NCI-H2107 (cell line): Measurements from ENCODE around the gene TOPAZ1.

Source experiments
- DNase-seq: peaks from one replicate; lab custom pipeline; 2025; lab: John Stamatoyannopoulos, UW

Gene TOPAZ1

GRCh38 chr3:44248152-44248551 lies 6.5 kb downstream of the TOPAZ1 start:
- no peak for DNase-seq

DNA sequence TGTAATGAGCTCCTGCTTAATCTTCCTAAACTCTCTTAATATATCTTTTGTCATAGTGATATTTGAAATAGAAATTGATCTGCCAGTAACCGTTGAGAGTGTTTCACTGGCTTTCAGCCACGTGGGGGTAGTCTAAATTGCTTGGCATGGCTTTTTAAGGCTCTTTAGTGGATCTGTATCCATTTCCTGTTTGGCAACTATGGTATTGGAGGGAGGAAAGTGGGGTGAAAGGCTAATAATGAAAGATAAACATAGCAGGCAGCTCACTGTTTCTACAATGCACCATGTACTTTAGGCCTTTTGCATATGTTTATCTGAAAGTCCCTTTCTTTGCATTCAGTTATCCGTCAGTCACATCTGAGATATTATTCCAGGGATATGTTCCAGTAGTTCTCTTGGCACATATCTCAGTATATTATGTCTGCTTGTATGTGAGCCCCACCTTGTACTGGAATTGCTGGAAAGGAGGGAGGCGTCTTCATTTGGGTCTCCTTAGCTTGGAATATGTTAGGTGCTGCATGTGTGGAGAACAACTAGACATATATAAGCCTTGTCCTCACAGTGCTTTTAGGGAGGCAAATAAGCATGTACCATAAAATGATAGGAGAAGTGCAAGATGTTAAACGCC lies 10.8 kb downstream of the TOPAZ1 start:
- DNase-seq: no peak

GRCh38 chr3:44259404-44259803 lies 17.7 kb downstream of the TOPAZ1 start:
- no peak for DNase-seq

GRCh38 chr3:44264146-44264545 lies 22.5 kb downstream of the TOPAZ1 start:
- no peak for DNase-seq

GRCh38 chr3:44265815-44266214 lies 24.1 kb downstream of the TOPAZ1 start:
- no peak for DNase-seq

GRCh38 chr3:44272191-44272590 lies 30.5 kb downstream of the TOPAZ1 start:
- DNase-seq: no peak

DNA sequence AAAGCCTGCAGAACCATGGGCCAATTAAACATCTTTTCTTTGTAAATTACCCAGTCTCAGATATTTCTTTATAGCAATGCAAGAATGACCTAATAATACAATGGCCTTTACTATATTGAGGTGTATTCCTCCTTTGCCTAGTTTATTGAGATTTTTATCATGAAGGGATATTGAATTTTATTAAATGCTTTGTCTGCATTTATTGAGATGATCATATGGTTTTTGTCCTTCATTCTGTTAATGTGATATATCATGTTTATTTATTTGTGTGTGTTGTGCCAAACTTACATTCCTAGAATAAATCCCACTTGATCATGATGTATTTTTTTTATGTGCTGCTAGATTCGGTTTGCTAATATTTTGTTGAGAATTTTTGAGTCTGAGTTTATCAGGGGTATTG lies 36.2 kb downstream of the TOPAZ1 start:
- no peak for DNase-seq

DNA sequence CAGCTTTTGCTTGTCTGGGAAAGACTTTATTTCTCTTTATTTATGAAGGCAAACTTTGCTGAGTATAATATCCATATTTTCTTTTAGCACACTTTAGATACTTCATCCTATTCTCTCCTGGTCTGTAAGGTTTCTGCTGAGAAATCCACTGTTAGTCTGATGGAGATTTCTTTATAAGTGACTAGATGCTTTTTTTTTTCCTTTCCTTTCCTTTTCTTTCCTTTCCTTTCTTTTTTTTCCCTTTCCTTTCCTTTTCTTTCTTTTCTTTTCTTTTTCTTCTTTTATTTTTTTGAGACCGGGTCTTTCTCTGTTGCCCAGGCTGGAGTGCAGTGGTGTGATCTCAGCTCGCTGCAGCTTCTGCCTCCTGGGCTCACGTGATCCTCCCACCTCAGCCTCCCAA lies 38.4 kb downstream of the TOPAZ1 start:
- no peak for DNase-seq

DNA sequence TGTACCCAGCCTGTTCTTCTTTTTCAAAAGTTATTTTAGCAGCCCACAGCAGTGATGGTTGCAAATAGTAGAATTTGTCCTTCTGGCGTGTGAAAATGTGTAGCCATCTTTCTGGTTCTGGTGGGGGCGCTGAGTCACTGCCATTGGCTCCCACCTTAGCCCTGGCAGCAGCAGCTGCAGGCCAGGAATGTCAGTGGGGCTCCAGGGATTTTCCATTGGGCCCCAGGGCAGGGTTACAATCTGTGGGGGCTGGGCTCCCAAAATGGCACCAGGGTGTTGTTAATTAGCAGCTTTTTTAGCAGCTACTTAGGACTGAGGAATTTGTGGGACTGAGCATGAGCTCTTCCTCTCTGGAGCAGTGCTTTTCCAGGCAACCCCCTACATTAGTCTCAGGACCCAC lies 38.9 kb downstream of the TOPAZ1 start:
- DNase-seq: no peak

GRCh38 chr3:44284949-44285348 lies 43.3 kb downstream of the TOPAZ1 start:
- no peak for DNase-seq

- no peak for DNase-seq
These were observed 48.3 kb downstream of the TOPAZ1 start for GRCh38 chr3:44289882-44290462.

GRCh38 chr3:44292276-44292675 lies 50.6 kb downstream of the TOPAZ1 start:
- no peak for DNase-seq

DNA sequence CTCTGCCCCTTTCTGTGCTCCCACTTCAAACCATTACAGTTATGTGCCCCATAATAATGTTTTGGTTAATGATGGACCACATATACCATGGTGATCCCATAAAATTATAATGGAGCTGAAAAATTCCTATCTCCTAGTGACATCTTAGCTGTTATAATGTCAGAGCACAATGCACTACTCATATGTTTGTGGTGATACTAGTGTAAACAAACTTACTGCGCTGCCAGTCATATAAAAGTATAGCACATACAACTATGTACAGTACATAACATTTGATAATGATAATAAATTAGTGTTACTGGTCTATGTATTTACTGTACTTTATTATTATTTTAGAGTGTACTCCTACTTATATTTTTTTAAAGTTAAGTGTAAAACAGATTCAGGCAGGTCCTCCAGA lies 51.3 kb downstream of the TOPAZ1 start:
- DNase-seq: no peak

DNA sequence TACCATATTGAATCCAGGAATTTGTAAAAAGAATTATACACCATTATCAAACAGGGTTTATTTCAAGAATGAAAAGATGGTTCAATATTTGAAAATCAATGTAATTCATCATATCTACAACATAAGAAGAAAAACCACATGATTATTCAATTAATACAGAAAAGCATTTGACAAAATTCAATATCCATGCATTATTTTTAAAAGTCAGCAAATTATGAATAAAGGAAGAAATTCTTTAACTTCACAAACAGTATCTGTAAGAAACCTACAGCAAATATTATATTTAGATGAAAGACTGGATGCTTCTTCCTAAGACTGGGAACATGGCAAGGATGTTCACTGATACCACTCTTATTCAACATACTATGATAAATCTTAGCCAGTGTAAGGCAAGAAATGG lies 55.6 kb downstream of the TOPAZ1 start:
- no peak for DNase-seq

GRCh38 chr3:44301746-44302145 lies 60.1 kb downstream of the TOPAZ1 start:
- no peak for DNase-seq

- DNase-seq: no peak
These were observed 67.8 kb downstream of the TOPAZ1 start for GRCh38 chr3:44309500-44309899.

DNA sequence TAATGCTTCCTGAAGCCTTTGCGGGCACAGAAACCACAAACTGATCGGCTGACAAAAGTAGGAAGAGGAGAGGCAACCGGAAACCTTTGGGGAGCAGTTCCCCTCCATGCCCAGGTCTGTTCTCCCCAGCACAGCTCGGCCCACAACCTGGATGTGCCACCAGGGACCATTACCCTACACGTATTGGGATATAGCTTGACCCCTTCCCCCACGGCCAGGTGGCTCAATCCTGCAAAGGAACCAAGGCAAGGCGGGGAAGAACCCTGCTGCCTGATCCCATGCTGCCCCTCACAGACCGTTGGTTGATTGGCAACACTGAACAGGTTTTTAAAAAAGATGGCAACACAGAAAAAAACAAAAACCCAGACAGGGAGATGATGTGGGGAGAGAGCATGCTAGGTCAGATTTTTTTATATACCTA lies 77.2 kb downstream of the TOPAZ1 start:
- DNase-seq: no peak

- DNase-seq: no peak
These were observed 79.6 kb downstream of the TOPAZ1 start for GRCh38 chr3:44321335-44321734.

- peak; percentile 25 for DNase-seq
These were observed 81.8 kb downstream of the TOPAZ1 start for GRCh38 chr3:44323341-44323955.

DNA sequence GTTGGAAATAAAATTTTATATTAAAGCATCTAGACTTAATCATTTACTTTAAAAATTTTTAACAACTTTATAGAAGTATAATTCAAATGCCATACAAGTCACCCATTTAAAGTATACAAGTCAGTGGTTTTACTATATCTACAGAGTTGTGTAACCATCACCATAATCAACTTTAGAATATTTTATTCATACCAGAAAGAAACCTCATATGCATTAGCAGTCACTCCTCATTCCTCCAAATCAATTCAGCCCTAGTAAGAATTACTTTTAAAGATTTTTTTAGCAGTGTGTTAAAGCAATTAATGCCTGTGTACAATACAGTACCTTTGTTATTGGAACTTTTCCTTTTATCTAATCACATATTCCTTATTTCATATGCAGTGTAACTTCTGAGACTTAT lies 82.9 kb downstream of the TOPAZ1 start:
- no peak for DNase-seq

DNA sequence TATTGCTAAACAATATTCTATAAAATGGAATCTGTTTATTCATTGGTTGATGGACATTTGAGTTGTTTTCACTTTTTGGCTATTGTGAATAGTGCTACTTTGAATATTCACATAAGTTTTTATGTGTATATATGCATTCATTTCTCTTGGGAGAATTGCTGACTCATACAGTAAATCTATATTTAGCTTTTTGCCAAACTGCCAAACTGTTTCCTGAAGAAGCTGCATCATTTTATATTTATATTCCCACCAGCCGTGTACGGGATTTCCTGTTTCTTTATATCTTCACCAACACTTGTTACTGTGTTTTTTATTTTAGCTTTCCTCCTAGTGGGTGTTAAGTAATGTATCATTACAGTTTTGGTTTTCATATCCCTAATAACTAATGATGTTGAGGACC lies 84.3 kb downstream of the TOPAZ1 start:
- no peak for DNase-seq

GRCh38 chr3:44326515-44326914 lies 84.8 kb downstream of the TOPAZ1 start:
- DNase-seq: no peak

GRCh38 chr3:44329946-44330345 lies 88.3 kb downstream of the TOPAZ1 start:
- DNase-seq: no peak

DNA sequence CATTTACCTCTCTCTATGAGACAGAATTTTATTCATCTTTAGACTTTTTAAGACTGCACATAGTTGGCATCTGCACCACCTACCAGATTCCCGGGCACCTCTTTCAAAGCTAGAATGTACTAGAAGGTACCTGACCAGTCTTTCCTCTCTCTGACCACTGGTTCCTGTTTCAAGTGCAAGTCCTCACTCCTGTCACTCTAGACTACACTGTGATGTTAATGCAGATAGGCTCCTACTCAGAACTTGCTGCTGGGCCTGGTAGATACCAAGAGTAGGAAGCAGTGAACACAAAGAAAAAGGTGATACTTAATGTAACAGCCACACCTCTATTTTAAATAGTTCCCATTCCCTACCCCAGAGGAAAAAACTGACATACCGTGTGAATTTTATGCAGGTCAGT lies 88.8 kb downstream of the TOPAZ1 start:
- DNase-seq: no peak
